HG02610 (cell line): ENCODE results near the gene BRCA1.
A peak's percentile ranks its signal among the peaks of the same experiment; 100 is the strongest.
"Not testable (repeated sequence)": the region's sequence is repeated elsewhere in the genome, so short reads cannot be mapped to it uniquely, and the experiment has no call there.

Experiments
- ATAC-seq: cut with Tn5 transposase; IDR thresholded peaks from one replicate; pipeline ENCODE4 v1.9.1; 2021; ENCODE audit warnings: mild to moderate bottlenecking, moderate library complexity; ENCODE audit not compliant: unreplicated experiment

The BRCA1 gene

DNA sequence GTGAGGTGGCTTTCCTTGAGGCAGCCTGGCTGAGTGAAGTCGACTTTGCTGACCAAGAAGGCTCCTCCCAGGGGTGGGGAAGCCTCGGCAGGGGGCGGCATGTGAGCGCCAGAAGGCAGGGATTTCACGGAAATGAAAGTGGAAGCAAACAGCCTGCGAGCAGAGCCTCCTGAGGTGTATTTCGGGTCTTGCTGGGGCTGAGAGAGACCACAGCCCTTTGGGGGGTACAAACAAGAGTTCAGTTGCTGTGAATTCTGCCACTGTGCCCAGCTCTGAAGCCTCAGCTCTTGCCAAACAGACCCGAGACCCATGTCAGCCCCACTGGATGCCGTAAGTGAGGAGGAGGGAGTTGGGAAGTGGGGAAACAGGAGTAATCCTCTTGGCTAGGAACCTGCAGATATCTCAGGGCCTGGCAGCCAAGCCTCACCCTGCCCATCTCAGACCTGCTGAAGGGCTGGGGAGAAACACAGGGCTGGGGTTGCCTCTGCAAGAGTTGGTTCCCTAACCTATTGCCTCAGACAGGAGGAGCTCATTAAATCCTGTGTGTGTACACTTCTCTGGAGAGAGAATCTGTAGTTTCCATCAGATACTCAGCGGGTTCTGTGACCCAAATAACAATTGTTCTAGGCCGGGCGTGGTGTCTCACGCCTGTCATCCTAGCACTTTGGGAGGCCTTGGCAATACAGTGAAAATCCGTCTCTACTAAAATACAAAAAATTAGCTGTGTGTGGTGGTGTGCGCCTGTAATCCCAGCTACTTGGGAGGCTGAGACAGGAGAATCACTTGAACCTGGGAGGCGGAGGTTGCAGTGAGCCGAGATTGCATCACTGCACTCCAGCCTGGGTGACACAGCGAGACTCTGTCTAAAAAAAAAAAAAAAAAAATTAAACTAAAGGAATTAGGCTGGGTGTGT, 118.3 kb downstream of the BRCA1 start, which contains the start of gene IFI35:
IFI35 (plus strand) TSS at position 146 of the 913 bp plus-strand sequence; CDS start at position 310, 164 bp downstream.
- ATAC-seq = peak; percentile 88

DNA sequence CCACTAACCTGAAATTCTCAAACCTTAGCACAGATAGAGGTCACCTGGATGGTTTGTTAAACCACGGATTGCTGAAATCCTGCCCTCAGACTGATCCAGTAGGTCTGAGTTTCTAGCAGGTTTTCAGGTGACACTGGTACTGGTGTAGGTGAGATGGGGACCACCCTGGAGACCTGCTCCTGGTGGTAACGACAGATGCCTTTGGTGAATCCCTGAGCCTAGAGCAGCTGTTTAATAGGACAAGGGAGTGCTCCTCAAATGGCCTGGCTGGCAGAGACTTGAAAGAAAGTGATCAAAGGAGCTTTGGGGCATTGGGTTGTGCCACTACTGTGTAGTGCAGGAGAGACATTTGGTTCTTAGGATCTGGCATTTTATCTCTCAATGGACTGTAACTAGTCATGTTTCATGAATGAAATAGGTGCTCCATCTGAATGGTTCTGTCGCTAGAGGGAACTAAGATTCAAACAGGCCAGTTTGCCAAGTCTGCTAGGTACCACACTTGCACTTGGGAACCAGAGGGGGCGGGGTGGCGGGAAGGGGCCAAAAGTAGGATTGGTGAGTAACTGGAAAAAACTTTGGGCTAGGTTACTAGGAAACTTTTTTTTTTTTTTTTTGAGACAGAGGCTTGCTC, 121.5 kb downstream of the BRCA1 start:
- no peak for ATAC-seq

DNA sequence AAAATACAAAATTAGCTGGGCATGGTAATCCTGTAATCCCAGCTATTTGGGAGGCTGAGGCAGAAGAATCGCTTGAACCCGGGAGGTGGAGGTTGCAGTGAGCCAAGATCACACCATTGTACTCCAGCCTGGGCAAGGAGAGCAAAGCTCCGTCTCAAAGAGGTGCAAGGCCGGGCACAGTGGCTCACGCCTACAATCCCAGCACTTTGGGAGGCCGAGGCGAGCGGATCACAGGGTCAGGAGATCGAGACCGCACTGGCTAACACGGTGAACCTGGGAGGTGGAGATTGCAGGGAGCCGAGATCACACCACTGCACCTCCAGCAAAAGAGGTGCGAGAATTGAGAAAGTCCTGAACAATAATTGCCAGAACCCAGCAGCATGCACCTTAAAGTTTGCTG, 124.3 kb downstream of the BRCA1 start:
- ATAC-seq = not testable (repeated sequence)

DNA sequence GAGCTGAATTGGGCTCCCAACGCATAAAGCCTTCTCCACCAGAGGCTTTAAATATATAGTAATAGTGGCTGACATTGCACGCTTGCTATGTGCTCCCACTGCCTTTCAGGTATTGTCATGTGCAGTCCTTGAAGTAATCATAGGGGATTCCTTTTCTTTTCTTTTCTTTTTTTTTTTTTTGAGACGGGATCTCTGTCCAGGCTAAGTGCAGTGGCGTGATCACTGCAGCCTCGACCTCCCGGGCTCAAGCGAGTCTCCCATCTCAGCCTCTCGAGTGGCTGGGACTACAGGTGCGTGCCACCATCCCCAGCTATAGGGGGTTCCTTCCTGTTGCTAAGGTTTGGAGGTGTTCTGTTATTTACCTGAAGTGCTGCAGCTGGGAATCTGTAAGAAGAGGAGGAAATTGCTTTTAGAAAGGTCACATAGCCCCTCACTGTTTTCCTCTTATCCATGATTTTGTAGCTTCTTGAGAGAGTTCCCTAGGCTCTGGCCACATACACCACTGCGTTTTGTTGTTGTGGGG, 126.1 kb downstream of the BRCA1 start:
- ATAC-seq = no peak

DNA sequence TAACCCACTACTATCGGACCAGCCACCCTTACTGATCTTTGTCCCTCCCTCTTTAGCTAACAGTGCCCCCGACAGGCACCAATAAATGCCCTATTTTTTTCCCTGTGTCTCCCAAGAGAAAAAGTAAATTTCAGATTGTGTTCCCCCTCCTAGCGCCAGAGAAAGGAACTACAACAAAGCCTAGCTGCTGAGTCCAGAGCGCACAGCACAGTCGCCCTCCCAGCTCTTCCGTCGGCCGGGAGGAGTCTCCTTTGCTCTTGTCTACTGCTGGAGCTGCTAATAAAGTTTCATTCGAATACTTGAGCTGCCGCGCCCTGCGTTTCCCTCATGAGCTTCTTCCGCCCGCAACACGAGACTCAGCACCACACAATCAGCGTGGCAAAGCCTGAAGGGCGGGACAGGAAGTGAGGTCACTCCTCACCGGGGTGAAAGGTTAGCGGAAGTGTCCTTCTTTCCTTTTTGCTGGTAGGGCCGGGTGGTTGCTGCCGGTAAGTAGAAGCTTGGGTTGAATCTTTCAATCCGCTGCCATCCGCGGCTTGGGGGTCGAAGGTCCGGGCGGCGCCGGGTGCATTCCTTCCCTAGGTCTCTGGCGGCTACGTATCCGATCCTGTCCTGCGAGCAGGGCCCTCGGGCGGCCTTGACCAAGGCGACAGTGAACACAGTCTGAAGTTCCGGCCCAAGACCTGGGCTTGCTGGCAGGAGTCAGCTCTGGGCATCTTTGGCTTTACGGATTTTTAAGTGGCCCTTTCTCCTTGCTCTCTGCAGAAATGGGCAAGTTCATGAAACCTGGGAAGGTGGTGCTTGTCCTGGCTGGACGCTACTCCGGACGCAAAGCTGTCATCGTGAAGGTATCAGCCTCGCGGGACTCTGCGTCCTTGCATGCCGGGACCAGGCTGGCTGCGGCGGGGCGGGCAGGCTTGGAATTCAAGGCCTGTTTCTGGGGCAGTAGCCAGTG, 126.9 kb downstream of the BRCA1 start, which contains the start of gene RPL27:
RPL27 (plus strand) TSS at position 436 of the 955 bp plus-strand sequence; CDS start at position 768, 332 bp downstream.
- peak; percentile 94 for ATAC-seq

DNA sequence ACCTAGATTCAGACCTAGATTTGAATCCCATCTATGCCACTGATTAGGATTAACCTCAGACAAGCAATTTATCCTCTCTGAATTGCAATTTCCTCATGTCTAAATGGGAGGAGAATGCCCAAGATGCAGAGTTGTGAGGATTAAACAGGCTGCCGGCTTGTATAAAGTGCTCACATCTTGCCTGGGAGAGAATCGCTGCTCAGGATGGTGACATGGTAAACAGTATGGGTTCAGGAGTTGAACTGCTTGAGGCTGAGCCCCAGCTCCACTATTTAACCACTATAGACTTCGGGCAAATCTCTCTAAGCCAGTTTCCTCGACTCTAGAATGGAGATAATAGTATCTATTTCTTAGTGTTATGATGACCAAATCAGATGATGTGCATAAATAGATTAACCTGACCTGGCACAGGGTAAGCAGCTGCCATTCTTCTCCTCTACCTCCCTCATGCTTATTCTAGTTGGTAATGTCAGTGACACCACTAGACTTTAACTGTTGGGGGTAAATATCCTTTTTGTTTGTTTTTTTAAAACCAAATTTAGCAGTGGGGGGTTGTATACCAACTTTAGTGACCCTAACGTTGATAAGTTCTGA, 127.7 kb downstream of the BRCA1 start:
- ATAC-seq = no peak
